Activated T-cell treated with anti-CD3 and anti-CD28 coated beads, Interleukin-2, amount 50 U/mL, for 48 hours (primary cell): ENCODE data around the gene SSX4B.
"Not testable (repeated sequence)": the region's sequence is repeated elsewhere in the genome, so short reads cannot be mapped to it uniquely, and the experiment has no call there.

Experiments used
- DNase-seq, 2 experiments: peaks; one replicate each; pipeline ENCODE4 v3.0.0-alpha.2; 2020

The SSX4B gene

GRCh38 chrX:48411860-48412259, at the start of gene SSX4B:
Gene SSX4B, minus strand, starts transcription at chrX:48411960. Its CDS starts 588 bp downstream, at chrX:48411372.
- DNase-seq: not testable (repeated sequence)

GRCh38 chrX:48460606-48461005, 48.8 kb upstream of the SSX4B start:
- DNase-seq: peak in 1 of 2 experiments; percentile 12

GRCh38 chrX:48460031-48460430, 48.3 kb upstream of the SSX4B start:
- peak in 1 of 2 experiments; percentile 4 for DNase-seq

- peak in 1 of 2 experiments; percentile 12 for DNase-seq
Observed at GRCh38 chrX:48459483-48459882, 47.7 kb upstream of the SSX4B start.

GRCh38 chrX:48458711-48459110, 47.0 kb upstream of the SSX4B start:
- peak; percentile 12 to 14 for DNase-seq

- peak in 1 of 2 experiments; percentile 5 for DNase-seq
Observed at GRCh38 chrX:48456628-48457331, 45.0 kb upstream of the SSX4B start.

- DNase-seq: no peak
Observed at GRCh38 chrX:48451708-48452107, 39.9 kb upstream of the SSX4B start.

GRCh38 chrX:48450076-48450475, 38.3 kb upstream of the SSX4B start:
- no peak for DNase-seq

GRCh38 chrX:48447201-48447600, 35.4 kb upstream of the SSX4B start:
- not testable (repeated sequence) for DNase-seq

- DNase-seq: not testable (repeated sequence)
Observed at GRCh38 chrX:48433713-48434112, 22.0 kb upstream of the SSX4B start.

- DNase-seq: not testable (repeated sequence)
Observed at GRCh38 chrX:48430166-48430565, 18.4 kb upstream of the SSX4B start.

- DNase-seq: not testable (repeated sequence)
Observed at GRCh38 chrX:48429606-48430005, 17.8 kb upstream of the SSX4B start.

- DNase-seq: not testable (repeated sequence)
Observed at GRCh38 chrX:48427027-48427716, 15.4 kb upstream of the SSX4B start.

GRCh38 chrX:48397825-48398224, 13.9 kb downstream of the SSX4B start:
- DNase-seq: not testable (repeated sequence)

GRCh38 chrX:48396931-48397330, 14.8 kb downstream of the SSX4B start:
- DNase-seq: not testable (repeated sequence)

- not testable (repeated sequence) for DNase-seq
Observed at GRCh38 chrX:48383239-48383638, 28.5 kb downstream of the SSX4B start, which contains the start of gene SSX4. Gene SSX4, plus strand, starts transcription at chrX:48383539. Its CDS starts 515 bp downstream, at chrX:48384054.

- not testable (repeated sequence) for DNase-seq
Observed at GRCh38 chrX:48370408-48370807, 41.4 kb downstream of the SSX4B start.

GRCh38 chrX:48367717-48368408, 43.9 kb downstream of the SSX4B start:
- DNase-seq: not testable (repeated sequence)

GRCh38 chrX:48359281-48359680, 52.5 kb downstream of the SSX4B start:
- DNase-seq: not testable (repeated sequence)

GRCh38 chrX:48357681-48358080, 54.1 kb downstream of the SSX4B start:
- DNase-seq: no peak

GRCh38 chrX:48356315-48357094, 55.3 kb downstream of the SSX4B start, which contains the start of gene SSX3:
Gene SSX3, minus strand, starts transcription at chrX:48356703. Its CDS starts 1,454 bp downstream, at chrX:48355249.
- DNase-seq: not testable (repeated sequence)
